Hepatocyte (in vitro differentiated cells): ENCODE measurements around the gene PYM1. TPM values are rescaled to one million over a fixed set of nuclear protein-coding genes. Genes with fewer than 3 reads are reported as not detected.
A peak's percentile ranks its signal among the peaks of the same experiment; 100 is the strongest.

Experiments
- DNase-seq: peaks from one replicate; pipeline ENCODE4 v3.0.0-alpha.2; 2016; ENCODE audit warnings: low spot score
- H2AFZ ChIP-seq: fragments of 200-600 bp; sonication (generic); 2 replicates; pipeline ENCODE4 v1.6.0; 2016; ENCODE audit warnings: antibody characterized with exemption, mild to moderate bottlenecking
- H3K27ac ChIP-seq: fragments of 200-600 bp; sonication (generic); 2 replicates; pipeline ENCODE4 v1.5.1; 2016; ENCODE audit warnings: mild to moderate bottlenecking
- H3K27me3 ChIP-seq: fragments of 200-600 bp; sonication (generic); 2 replicates; pipeline ENCODE4 v1.6.1; 2016
- H3K36me3 ChIP-seq: fragments of 200-600 bp; sonication (generic); replicated peaks from 2 replicates; pipeline ENCODE4 v1.5.1; 2016; ENCODE audit warnings: low read depth; ENCODE audit not compliant: insufficient read depth
- H3K4me1 ChIP-seq: fragments of 200-600 bp; sonication (generic); 2 replicates; pipeline ENCODE4 v1.5.1; 2016; ENCODE audit warnings: mild to moderate bottlenecking, moderate library complexity; ENCODE audit not compliant: insufficient read depth
- H3K4me2 ChIP-seq: fragments of 200-600 bp; sonication (generic); 2 replicates; pipeline ENCODE4 v1.6.0; 2016
- H3K4me3 ChIP-seq: fragments of 200-600 bp; sonication (generic); 2 replicates; pipeline ENCODE4 v1.5.1; 2016; ENCODE audit warnings: mild to moderate bottlenecking
- H3K79me2 ChIP-seq: fragments of 200-600 bp; sonication (generic); 2 replicates; pipeline ENCODE4 v1.6.0; 2017; ENCODE audit warnings: mild to moderate bottlenecking
- H3K9me2 ChIP-seq: fragments of 200-600 bp; sonication (generic); replicated peaks from 2 replicates; pipeline ENCODE4 v1.6.0; 2017; ENCODE audit warnings: mild to moderate bottlenecking; ENCODE audit not compliant: insufficient read depth
- H3K9me3 ChIP-seq: fragments of 200-600 bp; sonication (generic); 2 replicates; pipeline ENCODE4 v1.5.1; 2016; ENCODE audit warnings: low read depth, mild to moderate bottlenecking
- H4K20me1 ChIP-seq: fragments of 200-600 bp; sonication (generic); 2 replicates; pipeline ENCODE4 v1.6.0; 2016; ENCODE audit warnings: mild to moderate bottlenecking; ENCODE audit not compliant: insufficient read depth, poor library complexity, severe bottlenecking
- CTCF ChIP-seq: fragments of 200-600 bp; sonication (generic); IDR thresholded peaks from 2 replicates; pipeline ENCODE4 v1.5.1; 2016; ENCODE audit warnings: antibody characterized with exemption, mild to moderate bottlenecking; ENCODE audit not compliant: poor library complexity
- EZH2 ChIP-seq: fragments of 200-600 bp; sonication (generic); IDR thresholded peaks from 2 replicates; pipeline ENCODE4 v1.6.1; 2016; ENCODE audit warnings: antibody characterized with exemption, mild to moderate bottlenecking, borderline replicate concordance
- EZH2phosphoT487 ChIP-seq: fragments of 200-600 bp; sonication (generic); IDR thresholded peaks from one replicate; pipeline ENCODE4 v1.6.1; 2018; ENCODE audit warnings: antibody characterized with exemption, mild to moderate bottlenecking, low read depth, moderate library complexity; ENCODE audit not compliant: unreplicated experiment, severe bottlenecking
- WGBS: methylation state at CpG from one replicate; pipeline ENCODE4 v1.1.6; 2016; ENCODE audit warnings: low lambda C conversion rate; ENCODE audit errors: missing lambda C conversion rate; 5-methylcytosine and 5-hydroxymethylcytosine counted together
- polyA plus RNA-seq: library from polyadenylated mRNA; unstranded; fragments of >200 nt; fragmentation: Nextera tagmentation; extraction: Ambion mirVana; gene quantifications from 2 replicates; pipeline ENCODE4 v1.2.1, GENCODE V29; 2016
- total RNA-seq: library from RNA; depleted of rRNA; stranded (reverse); fragments of >200 nt; gene quantifications from 2 replicates; pipeline ENCODE4 v1.2.3, GENCODE V29; 2014

The PYM1 gene
- total and polyA plus RNA-seq, 2 experiments from 2014 or later, result 44.5 to 51.1 TPM

DNA sequence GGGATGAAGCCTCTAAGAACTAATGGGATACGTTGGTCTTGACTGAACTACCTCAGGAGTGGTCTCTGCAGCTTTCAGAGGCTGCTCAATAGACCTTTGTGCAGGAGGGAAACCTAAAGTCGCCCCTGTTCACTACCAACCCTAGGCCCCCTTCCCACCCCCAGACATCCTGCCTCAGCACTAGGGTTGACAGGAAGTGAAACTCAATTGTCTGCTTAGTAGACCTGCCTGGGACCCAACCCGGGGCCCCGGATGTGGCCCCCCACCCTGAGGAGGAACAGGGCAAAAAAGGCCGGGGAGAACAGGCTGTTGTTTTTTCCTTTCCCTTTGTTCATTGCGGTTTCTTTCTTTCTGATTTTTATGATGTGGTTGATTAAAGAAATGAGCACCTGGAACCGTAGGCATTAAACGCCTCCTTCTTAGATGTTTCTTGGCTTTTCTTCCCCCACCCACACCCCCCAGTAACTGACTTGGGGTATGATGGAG, 1.7 kb upstream of the PYM1 start:
- H3K4me3 ChIP-seq, result no peak overlapping the region
- H3K27me3 ChIP-seq, result no peaks in the 10 kb centered on the region
- H3K9me2 ChIP-seq, result no peaks in the 10 kb centered on the region
- peaks cover 40% of the 10 kb centered on the region for H3K79me2 ChIP-seq
- H3K4me2 ChIP-seq, result peak overlapping the region; percentile 92
- H3K4me1 ChIP-seq, result peaks cover 43% of the 10 kb centered on the region
- no peaks in the 10 kb centered on the region for H4K20me1 ChIP-seq
- H2AFZ ChIP-seq, result no peak overlapping the region
- 90% methylated on average over 8 of the region's 8 CpGs for WGBS
- no peak for DNase-seq
- H3K9me3 ChIP-seq, result no peaks in the 10 kb centered on the region
- H3K36me3 ChIP-seq, result no peaks in the 10 kb centered on the region
- peak overlapping the region; percentile 97 for H3K27ac ChIP-seq
- TF ChIP-seq EZH2 (no peak), EZH2phosphoT487 (no peak), CTCF (no peak)

GRCh38 chr12:55926738-55927587, 731 bp downstream of the PYM1 start:
- Histone ChIP-seq H3K4me1 (peaks cover 31% of the 10 kb centered on the region), H3K79me2 (peaks cover 57% of the 10 kb centered on the region), H3K27me3 (no peaks in the 10 kb centered on the region), H2AFZ (peak overlapping the region; percentile 75), H3K4me3 (peak overlapping the region; percentile 70), H4K20me1 (no peaks in the 10 kb centered on the region), H3K36me3 (no peaks in the 10 kb centered on the region), H3K9me3 (no peaks in the 10 kb centered on the region), H3K27ac (peak overlapping the region; percentile 97), H3K4me2 (peak overlapping the region; percentile 92), H3K9me2 (no peaks in the 10 kb centered on the region)
- DNase-seq, result peak; percentile 94
- TF ChIP-seq EZH2phosphoT487, result no peak
- no peak for TF ChIP-seq EZH2
- peak; percentile 96 for TF ChIP-seq CTCF
- WGBS, result under 1% methylated on average over 33 of the region's 42 CpGs

DNA sequence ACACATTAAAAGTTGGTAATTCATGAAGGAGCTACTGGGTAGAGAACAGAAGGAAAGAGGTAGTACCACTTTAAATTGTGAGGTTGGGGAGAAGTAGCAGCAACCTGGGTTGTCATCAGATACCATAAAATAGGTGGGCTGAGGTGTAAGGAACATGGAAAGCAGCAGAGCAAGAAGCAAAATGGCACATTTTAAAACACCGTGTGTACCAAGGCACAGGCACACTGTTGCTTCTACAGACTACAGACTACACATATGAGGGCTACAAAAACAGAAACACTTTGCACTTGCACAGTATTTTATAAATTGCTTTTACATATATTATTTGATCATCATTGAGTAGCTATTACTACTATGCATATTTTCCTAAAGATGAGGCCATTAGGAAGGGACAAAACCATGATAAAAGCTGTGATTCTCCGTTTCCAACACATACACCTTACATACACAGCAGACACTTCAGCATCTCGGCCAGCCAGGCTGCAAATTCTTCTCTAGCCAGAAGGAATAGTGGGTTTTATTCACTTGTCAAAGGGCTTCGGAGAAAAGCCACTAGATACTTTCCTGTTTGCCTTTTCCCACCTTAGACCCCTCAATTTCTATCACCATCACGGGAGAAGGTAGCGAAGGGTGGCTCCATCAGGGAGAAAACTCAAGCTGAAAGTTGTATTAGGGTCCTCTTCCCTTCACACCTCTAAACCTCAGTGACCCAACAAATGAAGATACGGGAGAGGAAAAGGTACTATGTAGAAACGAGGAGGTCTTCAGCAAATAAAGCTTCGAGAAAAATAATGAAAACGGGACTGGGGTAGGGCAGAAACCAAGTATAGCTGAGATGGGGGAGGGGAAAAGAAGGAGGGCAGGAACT, 1.6 kb downstream of the PYM1 start:
- DNase-seq, result no peak
- Histone ChIP-seq H4K20me1 (no peaks in the 10 kb centered on the region), H3K36me3 (no peaks in the 10 kb centered on the region), H3K27me3 (no peaks in the 10 kb centered on the region), H3K9me3 (no peaks in the 10 kb centered on the region), H3K27ac (peak overlapping the region; percentile 97), H3K9me2 (no peaks in the 10 kb centered on the region), H2AFZ (peak overlapping the region; percentile 1), H3K4me2 (peak overlapping the region; percentile 85), H3K4me3 (peak overlapping the region; percentile 43), H3K79me2 (peaks cover 66% of the 10 kb centered on the region), H3K4me1 (peaks cover 25% of the 10 kb centered on the region)
- no peak for TF ChIP-seq EZH2
- TF ChIP-seq CTCF, result no peak
- 17% methylated on average over 10 of the region's 10 CpGs for WGBS
